CD4-positive, alpha-beta T cell (primary cell): ENCODE measurements around the gene ADAM10. TPM values are rescaled to one million over a fixed set of nuclear protein-coding genes. Genes with fewer than 3 reads are reported as not detected.

Experiments used
- ATAC-seq: fragments of 200-7000 bp; cut with Tn5 transposase; one replicate; pipeline ENCODE4 v1.10.0; 2022; ENCODE audit warnings: mild to moderate bottlenecking; ENCODE audit not compliant: poor library complexity
- CTCF ChIA-PET: fragments of 350-600 bp; sonication (Branson Sonifier 250); formaldehyde crosslinking; loops from one replicate; lab custom pipeline; 2021; ENCODE audit warnings: antibody characterized with exemption, inconsistent platforms; lab: Charles Lee
- POLR2A ChIA-PET: fragments of 350-600 bp; sonication (Branson Sonifier 250); formaldehyde crosslinking; loops from one replicate; lab custom pipeline; 2021; ENCODE audit warnings: antibody characterized with exemption, inconsistent platforms; lab: Charles Lee
- DNase-seq, 14 experiments: peaks; one replicate each; pipeline ENCODE4 v3.0.0-alpha.2; 2013 to 2020; ENCODE audit warnings: mixed read lengths in 2 of 14
- H3K27ac ChIP-seq, 2 donors: one replicate each; pipeline versions ENCODE4 v1.5.1 to v1.7.0; 2013; ENCODE audit warnings: low read length in 2 of 2, low read depth in 1 of 2, mild to moderate bottlenecking in 1 of 2
- H3K27me3 ChIP-seq, 2 experiments: 1 replicate in 1 of 2; 2 replicates in 1 of 2; pipeline versions ENCODE4 v1.6.1 to v1.7.0; 2013; ENCODE audit warnings: low read length in 2 of 2, control low read depth in 1 of 2, mild to moderate bottlenecking in 1 of 2, moderate library complexity in 1 of 2; ENCODE audit not compliant: insufficient read depth in 2 of 2, control insufficient read depth in 1 of 2
- H3K36me3 ChIP-seq: one replicate; pipeline ENCODE4 v1.6.1; 2013; ENCODE audit warnings: low read length, control low read depth; ENCODE audit not compliant: insufficient read depth
- H3K4me1 ChIP-seq: one replicate; pipeline ENCODE4 v1.6.1; 2013; ENCODE audit warnings: low read length, control low read depth; ENCODE audit not compliant: insufficient read depth
- H3K4me3 ChIP-seq: one replicate; pipeline ENCODE4 v1.5.1; 2013; ENCODE audit warnings: mild to moderate bottlenecking, low read length, moderate library complexity
- H3K9me3 ChIP-seq, 2 experiments: 1 replicate in 1 of 2; 2 replicates in 1 of 2; pipeline versions ENCODE4 v1.6.1 to v1.7.0; 2013; ENCODE audit warnings: low read length in 2 of 2, mild to moderate bottlenecking in 2 of 2, control low read depth in 1 of 2, moderate library complexity in 1 of 2; ENCODE audit not compliant: control insufficient read depth in 1 of 2, insufficient read depth in 1 of 2
- H3K27ac Mint-ChIP-seq: one replicate; pipeline ENCODE4 v1.8.0; 2020; ENCODE audit warnings: mixed read lengths
- H3K27me3 Mint-ChIP-seq: one replicate; pipeline ENCODE4 v1.8.0; 2021; ENCODE audit warnings: mixed read lengths
- H3K36me3 Mint-ChIP-seq: one replicate; pipeline ENCODE4 v1.8.0; 2021; ENCODE audit warnings: low read depth, mixed read lengths
- H3K4me1 Mint-ChIP-seq: one replicate; pipeline ENCODE4 v1.8.0; 2021; ENCODE audit warnings: low read depth, mixed read lengths
- H3K4me3 Mint-ChIP-seq: one replicate; pipeline ENCODE4 v1.8.0; 2020; ENCODE audit warnings: mild to moderate bottlenecking, mixed read lengths
- H3K9me3 Mint-ChIP-seq: one replicate; pipeline ENCODE4 v1.8.0; 2020; ENCODE audit warnings: mixed read lengths
- CTCF ChIP-seq: fragments of 200-600 bp; IDR thresholded peaks from one replicate; pipeline ENCODE4 v1.8.0; 2022; ENCODE audit warnings: antibody characterized with exemption, mild to moderate bottlenecking
- intact Hi-C, 2 experiments: fragments of 100-400 bp; cut with DNase I in 1 of 2; cut with micrococcal nuclease in 1 of 2; formaldehyde crosslinking; loops; one replicate each; pipeline versions ENCODE4 v1.15.1 to v1.9.0; 2023 to 2025; cut with DNase I, micrococcal nuclease
- total RNA-seq, 174 experiments: library from RNA in 2 of 174; stranded (reverse) in 2 of 174; gene quantifications; one replicate each; pipeline ENCODE4 v1.2.3 and lab custom pipeline; 2021 to 2026

Gene ADAM10
- total RNA-seq, 2 experiments from 2014 or later: 70.5 to 80.4 TPM

GRCh38 chr15:58686286-58686685 is 63.2 kb downstream of the ADAM10 start:
- no peak for DNase-seq
- TF ChIP-seq CTCF: no peak
- H3K9me3 Mint-ChIP-seq: no peaks in the 10 kb centered on the region
- Histone ChIP-seq H3K9me3 (no peaks in the 10 kb centered on the region), H3K27ac (no peak overlapping the region), H3K4me3 (no peak overlapping the region), H3K4me1 (peaks cover 11% of the 10 kb centered on the region), H3K27me3 (no peaks in the 10 kb centered on the region), H3K36me3 (no peaks in the 10 kb centered on the region)
- no peaks in the 10 kb centered on the region for H3K27me3 Mint-ChIP-seq
- ChIA-PET CTCF (interaction anchor here (1.9 kb wide), 1 partner anchor 11 kb away, joined by 6 read pairs; no protein-coding TSS in a partner anchor), POLR2A (no interaction called here)
- intact Hi-C loops: loop anchor here in 1 of 2 experiments (10.0 kb wide), 1 partner anchor 109 kb away; no protein-coding TSS in a partner anchor
- no peak overlapping the region for H3K4me3 Mint-ChIP-seq
- H3K27ac Mint-ChIP-seq: no peak overlapping the region
- peaks cover 45% of the 10 kb centered on the region for H3K4me1 Mint-ChIP-seq
- H3K36me3 Mint-ChIP-seq: peaks cover 22% of the 10 kb centered on the region
- no peak for ATAC-seq

GRCh38 chr15:58684751-58685150 is 64.8 kb downstream of the ADAM10 start:
- DNase-seq (no peak), ATAC-seq (no peak)
- Mint-ChIP-seq H3K9me3 (no peaks in the 10 kb centered on the region), H3K4me1 (peaks cover 30% of the 10 kb centered on the region), H3K27ac (peak overlapping the region; percentile 2), H3K27me3 (no peaks in the 10 kb centered on the region), H3K4me3 (no peak overlapping the region), H3K36me3 (peaks cover 25% of the 10 kb centered on the region)
- ChIA-PET CTCF (interaction anchor here (0.7 kb wide), 1 partner anchor 576 kb away, joined by 3 read pairs; no protein-coding TSS in a partner anchor), POLR2A (no interaction called here)
- Histone ChIP-seq H3K27me3 (no peaks in the 10 kb centered on the region), H3K4me1 (peaks cover 2% of the 10 kb centered on the region), H3K36me3 (peaks cover 3% of the 10 kb centered on the region), H3K27ac (no peak overlapping the region), H3K9me3 (no peaks in the 10 kb centered on the region), H3K4me3 (no peak overlapping the region)
- TF ChIP-seq CTCF: no peak
- intact Hi-C loops: loop anchor here in 1 of 2 experiments (10.0 kb wide), 1 partner anchor 110 kb away; no protein-coding TSS in a partner anchor

- H3K27me3 ChIP-seq: no peaks in the 10 kb centered on the region
- Mint-ChIP-seq H3K27ac (peak overlapping the region; percentile 2), H3K27me3 (no peaks in the 10 kb centered on the region), H3K4me1 (peaks cover 28% of the 10 kb centered on the region), H3K36me3 (peaks cover 25% of the 10 kb centered on the region), H3K4me3 (no peak overlapping the region), H3K9me3 (no peaks in the 10 kb centered on the region)
- H3K9me3 ChIP-seq: no peaks in the 10 kb centered on the region
- DNase-seq (no peak), ATAC-seq (no peak)
- H3K4me1 ChIP-seq: peaks cover 2% of the 10 kb centered on the region
- TF ChIP-seq CTCF: no peak
- ChIA-PET POLR2A (no interaction called here), CTCF (no interaction called here)
- peaks cover 8% of the 10 kb centered on the region for H3K36me3 ChIP-seq
- intact Hi-C loops: loop anchor here in 1 of 2 experiments (10.0 kb wide), 1 partner anchor 111 kb away; no protein-coding TSS in a partner anchor
- no peak overlapping the region for H3K4me3 ChIP-seq
- no peak overlapping the region for H3K27ac ChIP-seq
Observed at GRCh38 chr15:58684036-58684710, 65.3 kb downstream of the ADAM10 start.
